HG03095 (cell line): ENCODE results near the gene PLA2G2D.
"Not testable (repeated sequence)": the region's sequence is repeated elsewhere in the genome, so short reads cannot be mapped to it uniquely, and the experiment has no call there.

Experiments
- ATAC-seq: cut with Tn5 transposase; IDR thresholded peaks from one replicate; pipeline ENCODE4 v1.9.1; 2021; ENCODE audit warnings: moderate library complexity; ENCODE audit not compliant: unreplicated experiment

PLA2G2D gene

GRCh38 chr1:20143318-20143717 lies 24.0 kb upstream of the PLA2G2D start:
- ATAC-seq, result no peak

- ATAC-seq, result no peak
Measured at GRCh38 chr1:20142001-20142710, 22.8 kb upstream of the PLA2G2D start.

- ATAC-seq, result no peak
Measured at GRCh38 chr1:20141466-20141865, 22.1 kb upstream of the PLA2G2D start.

DNA sequence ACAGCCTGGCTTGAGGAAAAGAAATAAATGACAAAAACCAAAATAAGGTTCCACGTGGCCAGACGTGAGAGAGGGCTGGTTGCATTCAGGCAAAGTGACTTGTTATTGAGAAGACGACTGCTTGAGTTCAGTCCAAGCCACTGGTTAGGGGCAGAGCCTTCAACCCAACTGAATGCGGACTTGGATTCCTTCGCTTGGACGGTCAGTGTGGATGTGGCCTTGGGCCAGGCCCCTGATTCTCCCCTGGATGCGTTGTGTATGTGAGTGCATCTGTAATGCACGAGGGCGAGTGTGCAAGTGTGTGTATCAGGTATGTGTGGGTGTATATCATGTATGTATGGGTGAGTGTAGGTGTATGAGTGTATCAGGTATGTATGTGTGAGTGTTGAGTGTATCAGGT lies 21.7 kb upstream of the PLA2G2D start:
- no peak for ATAC-seq

GRCh38 chr1:20139776-20140612 lies 20.7 kb upstream of the PLA2G2D start:
- ATAC-seq, result no peak

- no peak for ATAC-seq
Measured at GRCh38 chr1:20138961-20139550, 19.7 kb upstream of the PLA2G2D start, which contains the start of gene PLA2G2F. Gene PLA2G2F, plus strand, starts transcription at chr1:20139323. Its CDS starts 105 bp downstream, at chr1:20139428.

GRCh38 chr1:20138346-20138745 lies 19.0 kb upstream of the PLA2G2D start:
- no peak for ATAC-seq

DNA sequence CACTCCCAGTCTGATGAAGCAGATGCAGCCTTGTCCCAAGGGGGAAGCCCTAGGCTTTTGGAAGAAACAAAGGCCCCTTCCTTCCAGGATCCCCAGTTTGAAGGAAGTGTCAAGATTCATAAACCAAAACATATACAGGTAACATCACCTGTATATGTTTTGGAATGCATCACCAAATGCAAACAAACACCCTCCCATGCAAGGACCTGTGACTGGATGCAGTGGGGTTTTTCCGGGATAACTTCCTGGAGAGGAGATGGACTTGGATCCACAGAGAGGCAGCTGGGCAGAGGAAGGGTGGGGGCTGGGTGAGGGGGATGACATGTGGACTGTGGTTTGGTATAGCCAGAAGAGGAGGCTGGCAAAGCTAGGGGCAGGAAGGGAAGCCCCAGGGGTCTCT lies 18.3 kb upstream of the PLA2G2D start:
- no peak for ATAC-seq

DNA sequence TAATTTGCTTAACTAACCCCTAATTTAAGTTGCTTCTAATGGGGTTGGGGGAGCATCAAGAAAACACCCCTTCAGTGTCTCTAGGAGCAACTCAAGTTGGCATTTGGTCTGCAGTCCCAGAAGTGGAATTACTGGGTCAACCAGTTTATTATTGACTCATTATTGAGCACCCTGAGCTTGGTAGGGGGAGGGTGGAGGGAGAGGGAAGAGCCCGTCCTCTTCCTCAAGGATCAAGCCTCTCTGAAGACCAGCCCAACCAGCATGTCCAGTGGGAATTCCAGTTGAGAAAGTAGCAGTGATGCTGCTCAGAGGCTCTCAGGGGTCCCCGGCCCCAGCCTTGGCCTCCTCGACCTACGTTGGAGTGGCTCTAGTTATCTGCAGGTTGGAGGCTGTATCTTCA lies 17.7 kb upstream of the PLA2G2D start:
- no peak for ATAC-seq

DNA sequence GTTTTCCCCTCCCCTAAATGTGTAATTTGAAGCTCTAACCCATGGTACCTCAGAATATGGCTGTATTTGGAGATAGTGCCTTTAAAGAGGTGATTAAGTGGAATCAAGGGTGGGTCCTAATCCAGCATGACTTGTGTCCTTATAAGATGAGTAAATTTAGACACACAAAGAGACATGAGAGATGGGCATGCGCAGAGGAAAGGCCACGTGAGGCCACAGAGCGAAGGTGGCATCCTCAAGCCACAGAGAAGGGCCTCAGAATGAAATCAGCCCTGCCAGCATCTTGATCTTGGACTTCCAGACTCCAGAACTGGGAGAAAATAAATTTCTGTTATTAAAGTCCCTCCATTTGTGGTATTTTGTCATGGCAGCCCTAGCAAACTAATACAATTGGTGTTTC lies 16.9 kb upstream of the PLA2G2D start:
- ATAC-seq, result no peak

GRCh38 chr1:20134995-20135394 lies 15.7 kb upstream of the PLA2G2D start:
- no peak for ATAC-seq

DNA sequence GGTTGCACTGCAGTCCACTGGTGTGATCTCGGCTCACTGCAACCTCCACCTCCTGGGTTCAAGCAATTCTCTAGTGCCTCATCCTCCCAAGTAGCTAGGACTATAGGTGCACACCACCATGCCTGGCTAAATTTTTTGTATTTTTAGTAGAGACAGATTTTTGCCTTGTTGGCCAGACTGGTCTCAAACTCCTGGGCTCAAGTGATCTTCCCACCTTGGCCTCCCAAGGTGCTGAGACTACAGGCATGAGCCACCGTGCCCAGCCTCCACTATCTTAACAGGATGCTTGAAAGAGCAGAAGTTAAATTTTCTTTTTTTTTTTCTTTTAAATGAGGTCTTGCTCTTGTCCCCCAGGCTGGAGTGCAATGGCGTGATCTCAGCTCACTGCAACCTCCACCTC lies 11.2 kb upstream of the PLA2G2D start:
- not testable (repeated sequence) for ATAC-seq

DNA sequence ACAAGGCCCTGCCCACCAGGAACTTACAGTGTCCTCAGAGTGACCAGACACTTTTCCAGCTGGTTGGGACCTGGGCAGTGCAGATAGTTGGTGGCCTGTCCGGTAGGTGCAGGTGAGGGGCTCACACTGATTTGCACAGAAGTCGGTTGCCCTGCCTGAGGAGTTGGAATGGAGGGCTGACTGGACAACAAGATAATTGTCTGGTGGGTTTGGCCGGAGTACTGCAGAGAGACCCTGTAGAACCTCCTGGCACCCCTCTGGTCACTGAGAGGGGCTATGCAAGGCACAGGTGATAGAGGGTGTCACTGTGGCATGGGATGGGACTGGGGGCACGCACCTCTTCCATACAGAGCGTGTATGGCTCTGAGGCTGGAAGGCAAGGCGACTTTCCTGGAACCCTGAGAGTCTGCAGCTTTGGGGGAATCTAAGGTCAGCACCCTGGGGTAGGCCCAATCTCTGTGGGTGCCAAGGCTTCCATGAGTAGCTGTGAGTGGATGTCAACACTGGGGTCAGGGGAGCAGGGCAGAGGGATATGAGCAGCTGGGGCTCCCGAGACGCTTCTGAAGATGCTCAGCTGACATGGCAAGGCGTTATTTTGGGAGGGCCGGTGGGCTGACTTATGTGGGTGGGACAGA lies 7.6 kb upstream of the PLA2G2D start:
- ATAC-seq, result no peak

DNA sequence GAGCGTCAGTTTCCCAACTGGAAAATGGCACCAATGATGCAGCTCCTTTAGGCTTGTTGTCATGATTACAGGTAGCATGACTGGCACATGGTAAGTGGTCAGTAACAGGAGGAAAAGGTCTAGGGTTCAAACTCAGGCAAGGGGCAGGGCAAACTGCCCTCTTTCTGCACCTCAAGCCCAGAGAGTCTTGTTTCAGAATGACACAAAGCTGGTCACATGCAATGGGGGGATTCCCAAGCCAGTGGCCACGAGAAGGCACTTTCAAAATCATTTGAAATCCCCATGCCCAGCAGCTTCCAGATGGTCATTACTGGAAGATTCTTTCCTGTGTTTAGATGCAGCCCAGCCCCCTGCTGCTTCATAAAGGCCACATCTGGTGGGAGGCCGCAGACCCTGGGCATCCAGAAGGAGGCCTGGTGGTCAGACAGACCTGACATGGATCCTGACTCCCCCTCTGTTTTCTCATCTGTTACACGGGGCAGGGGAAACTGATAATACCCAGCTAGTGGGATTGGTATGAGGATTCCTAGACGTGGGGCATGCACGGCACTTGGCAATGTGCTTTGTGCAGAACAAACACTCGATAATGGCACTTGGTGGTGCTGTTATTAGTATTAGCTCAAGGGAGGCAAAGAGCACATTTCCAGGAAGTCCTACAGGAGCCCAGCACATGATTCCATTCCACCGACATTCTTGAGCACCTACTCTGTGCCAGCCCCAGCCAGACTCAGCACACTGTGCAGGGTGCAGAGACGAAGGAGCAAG lies 6.9 kb upstream of the PLA2G2D start:
- ATAC-seq, result no peak

GRCh38 chr1:20125100-20125499 lies 5.8 kb upstream of the PLA2G2D start:
- no peak for ATAC-seq

GRCh38 chr1:20124456-20125057 lies 5.2 kb upstream of the PLA2G2D start:
- ATAC-seq, result no peak

DNA sequence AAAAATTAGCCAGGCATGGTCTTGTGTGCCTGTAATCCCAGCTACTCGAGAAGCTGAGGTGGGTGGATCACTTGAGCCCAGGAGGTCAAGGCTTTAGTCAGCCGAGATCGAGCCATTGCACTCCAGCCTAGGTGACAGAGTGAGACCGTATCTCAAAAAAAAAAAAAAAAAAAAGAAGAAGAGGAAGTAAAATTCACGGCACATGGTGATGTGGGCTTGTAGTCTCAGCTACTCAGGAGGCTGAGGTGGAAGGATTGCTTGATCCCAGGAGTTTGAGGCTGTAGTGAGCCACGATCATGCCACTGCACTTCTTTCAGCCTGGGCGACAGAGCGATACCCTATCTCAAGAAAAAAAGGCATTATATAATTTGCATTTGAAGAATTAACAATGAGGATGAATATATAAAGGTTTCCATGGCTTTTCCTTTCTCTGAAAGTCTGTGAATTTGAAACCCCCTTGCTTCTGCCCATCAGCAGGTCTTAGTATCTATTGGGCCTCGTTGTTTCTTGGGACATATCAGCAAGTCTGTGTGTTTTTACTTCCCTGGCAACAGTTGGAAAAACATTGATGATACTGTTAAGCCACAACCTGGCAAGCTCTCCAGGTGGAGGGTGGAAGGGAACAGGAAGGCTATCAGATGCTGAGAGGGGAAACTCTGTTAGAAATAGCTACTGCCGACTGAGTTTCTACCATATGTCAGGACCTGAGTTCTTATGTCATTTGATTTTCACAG lies 4.6 kb upstream of the PLA2G2D start:
- ATAC-seq, result no peak

GRCh38 chr1:20120796-20121195 lies 1.5 kb upstream of the PLA2G2D start:
- no peak for ATAC-seq

- ATAC-seq, result no peak
Measured at GRCh38 chr1:20117236-20117635, 2.1 kb downstream of the PLA2G2D start.

- ATAC-seq, result no peak
Measured at GRCh38 chr1:20115916-20116315, 3.4 kb downstream of the PLA2G2D start.
